NCI-H2081 treated with DMSO at 0.1 percent for 48 hours (cell line): ENCODE data around the gene LEFTY2.
"Not testable (repeated sequence)": the region's sequence is repeated elsewhere in the genome, so short reads cannot be mapped to it uniquely, and the experiment has no call there.

ENCODE experiments used
- DNase-seq: peaks from one replicate; lab custom pipeline; 2025; lab: John Stamatoyannopoulos, UW

Gene LEFTY2

DNA sequence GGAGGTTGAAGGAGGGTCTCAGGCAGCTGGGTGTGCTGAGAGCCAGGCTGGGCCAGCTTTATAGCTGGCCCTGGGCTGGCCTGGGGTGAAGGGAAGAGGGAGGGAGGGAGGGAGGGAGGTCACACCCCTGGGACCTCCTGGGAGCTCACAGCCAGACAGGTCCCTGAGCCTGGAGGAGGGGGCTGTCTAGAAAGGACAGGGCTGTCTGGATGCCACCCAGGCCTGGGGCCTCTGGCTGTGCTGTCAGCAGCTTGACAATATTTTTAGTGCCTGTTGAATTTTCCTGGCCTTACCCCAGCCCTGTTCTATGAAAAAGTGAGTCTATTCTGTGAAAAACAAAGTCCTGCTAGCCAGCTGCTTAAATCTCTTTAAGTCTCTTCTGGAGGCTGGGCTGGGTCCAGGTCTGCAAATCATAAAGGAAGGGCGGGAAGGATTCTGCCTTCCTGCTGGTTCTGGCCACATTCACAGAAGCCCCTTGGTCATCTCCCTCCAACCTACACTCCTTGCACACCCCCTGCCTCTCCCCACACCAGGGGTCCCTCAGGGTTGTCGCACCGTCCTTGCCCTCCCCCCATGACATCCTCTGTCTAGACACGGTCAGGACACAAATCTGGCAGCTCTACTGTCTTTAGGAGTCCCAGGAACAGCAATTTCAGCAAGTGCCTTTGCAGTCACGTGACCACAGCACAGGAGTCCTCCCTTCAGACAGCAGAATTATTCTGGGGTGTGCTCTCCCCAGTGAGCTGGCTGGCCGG lies at the start of gene LEFTY2:
Gene LEFTY2 (minus strand): TSS at position 34 of the 755 bp plus-strand sequence. CDS start 80 bp downstream, outside the sequence.
- no peak for DNase-seq

DNA sequence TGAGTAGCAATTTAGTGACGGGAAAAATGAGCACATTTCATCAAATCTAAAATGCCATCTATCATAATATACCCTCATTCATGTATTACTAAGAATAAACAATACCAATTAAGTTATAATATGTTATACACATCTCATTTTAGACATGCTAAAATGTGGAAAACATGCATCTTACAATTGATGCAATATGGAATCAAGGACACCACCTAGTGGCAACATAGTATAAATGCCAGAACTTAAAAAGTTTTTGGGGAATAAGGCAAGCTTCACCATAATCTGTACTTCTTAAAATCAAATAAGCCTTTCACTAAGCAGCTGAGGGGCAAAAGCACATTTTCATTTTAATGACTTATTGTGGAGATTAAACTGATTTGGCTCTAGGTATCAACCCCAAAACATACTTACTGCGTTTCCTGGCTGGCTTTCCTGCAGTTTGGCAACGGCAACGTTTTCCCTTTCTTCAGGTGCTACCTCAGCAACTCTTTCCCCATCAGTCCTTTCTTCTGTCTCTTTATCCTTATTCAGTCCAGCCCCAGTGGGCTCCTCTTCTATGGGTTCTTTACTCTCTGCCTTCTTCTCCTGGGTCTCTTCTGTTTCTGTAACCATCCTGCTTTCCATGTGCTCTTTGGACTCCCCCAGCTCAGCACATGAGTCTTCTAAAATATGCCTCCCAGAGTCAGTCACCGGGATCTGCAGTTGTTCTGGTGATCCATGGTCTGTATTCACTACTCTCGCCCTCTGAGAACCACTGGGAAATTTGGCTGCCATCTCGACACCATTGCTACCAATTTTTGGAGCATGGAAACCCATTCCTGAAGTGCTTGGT lies 46.7 kb upstream of the LEFTY2 start:
- DNase-seq: peak; percentile 30

GRCh38 chr1:225981714-225982113 lies 40.7 kb upstream of the LEFTY2 start:
- no peak for DNase-seq

DNA sequence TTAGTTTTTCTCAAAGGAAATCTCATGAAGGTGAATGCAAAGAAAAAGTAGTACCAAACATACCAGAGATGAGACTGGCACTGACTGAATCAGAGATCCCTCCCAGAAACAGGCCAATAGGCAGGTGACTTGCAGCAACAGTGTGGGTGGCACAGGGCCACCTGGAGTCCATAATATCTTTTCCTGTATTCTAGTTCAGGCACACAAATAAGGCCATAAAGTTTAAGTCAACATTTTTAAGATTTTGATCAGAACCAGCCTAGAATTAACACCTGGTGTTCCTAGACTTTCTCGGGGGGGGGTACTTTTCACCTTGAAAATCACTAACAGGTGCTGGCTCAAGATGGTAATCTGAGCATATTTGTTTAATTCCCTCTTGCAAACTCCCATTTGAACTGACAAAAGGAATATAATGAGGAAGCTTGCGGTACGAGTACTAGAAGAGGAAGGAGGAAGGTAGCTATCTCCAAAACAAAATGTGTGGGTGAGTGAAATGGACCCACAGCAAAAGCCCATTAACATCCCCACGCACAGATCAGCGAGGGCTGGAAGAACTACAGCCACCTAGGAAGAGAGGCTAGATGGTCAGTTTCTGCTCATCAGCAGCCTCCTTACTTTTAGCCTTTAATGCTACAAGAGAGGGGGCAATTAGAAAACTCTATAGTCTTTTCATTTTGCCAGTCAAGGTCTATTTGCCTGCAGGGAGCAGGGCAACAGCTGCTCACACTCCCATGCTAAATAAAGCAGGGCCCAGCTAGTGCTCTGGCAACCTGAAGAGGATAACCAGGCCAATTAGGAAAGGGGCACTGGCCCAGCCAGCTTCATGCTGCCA lies 39.2 kb upstream of the LEFTY2 start:
- peak; percentile 18 for DNase-seq

DNA sequence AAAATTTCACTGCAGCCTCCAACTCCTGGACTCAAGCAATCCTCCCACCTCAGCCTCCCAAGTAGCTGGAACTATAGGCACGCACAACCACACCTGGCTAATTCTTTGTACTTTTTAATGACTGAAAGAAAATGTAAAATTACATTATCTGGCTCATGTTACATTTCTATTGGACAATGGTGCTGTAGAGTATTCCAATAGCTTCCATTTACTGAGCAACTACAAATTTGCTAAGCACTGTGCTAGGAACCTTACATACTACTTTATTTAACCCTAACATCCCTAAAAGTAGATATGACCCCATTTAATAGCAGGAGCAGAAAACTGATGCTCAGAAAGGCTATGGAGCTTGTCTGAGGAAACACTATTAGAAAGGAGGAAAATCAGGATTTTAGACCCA lies 38.4 kb upstream of the LEFTY2 start:
- no peak for DNase-seq

DNA sequence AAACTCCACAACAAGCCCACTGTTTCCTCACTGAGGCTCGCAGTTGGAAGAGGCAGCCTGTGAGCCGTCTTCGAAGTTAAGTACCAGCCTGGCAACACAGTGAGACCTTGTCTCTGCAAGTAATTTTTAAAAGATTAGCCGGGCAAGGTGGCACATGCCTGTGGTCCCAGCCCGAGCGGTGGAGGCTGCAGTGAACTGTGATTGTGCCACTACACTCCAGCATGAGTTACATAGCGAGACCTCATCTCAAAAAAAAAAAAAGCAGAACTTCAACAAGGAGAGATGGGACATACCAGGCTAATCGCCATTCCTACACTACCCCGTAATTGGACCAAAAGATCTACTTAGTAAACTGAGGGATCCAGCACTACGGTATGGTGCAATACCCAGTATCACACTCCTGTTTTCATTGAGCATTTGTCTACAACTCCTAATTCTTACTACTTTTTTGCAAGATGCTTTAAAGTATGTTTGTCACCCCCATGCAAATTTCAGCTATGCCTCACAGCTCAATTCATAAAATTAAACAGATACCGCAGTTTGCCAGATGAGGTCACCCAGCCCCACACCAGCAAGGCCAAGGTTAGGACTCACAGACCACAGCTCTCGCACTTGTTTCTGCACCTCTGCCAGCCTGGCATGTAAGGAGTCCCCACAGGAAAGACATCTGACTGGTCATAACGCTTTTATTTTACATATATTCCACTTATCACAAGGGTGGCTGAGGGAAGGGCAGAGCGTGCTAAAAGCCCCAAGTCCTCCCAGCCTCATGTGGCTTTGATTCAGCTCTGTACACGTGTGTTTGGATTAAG lies 37.1 kb upstream of the LEFTY2 start:
- no peak for DNase-seq

DNA sequence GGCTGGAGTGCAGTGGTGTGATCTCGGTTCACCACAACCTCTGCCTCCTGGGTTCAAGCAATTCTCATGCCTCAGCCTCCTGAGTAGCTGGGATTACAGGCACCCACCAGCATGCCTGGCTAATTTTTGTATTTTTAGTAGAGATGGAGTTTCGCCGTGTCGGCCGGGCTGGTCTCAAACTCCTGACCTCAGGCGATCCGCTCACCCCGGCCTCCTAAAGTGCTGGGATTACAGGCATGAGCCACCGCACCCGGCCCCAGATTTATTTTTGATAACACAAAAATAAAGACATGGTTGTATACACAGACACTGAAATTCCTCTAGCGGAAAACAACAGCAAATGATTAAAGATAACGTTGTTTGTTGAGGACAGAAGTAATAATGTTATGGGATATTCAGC lies 34.1 kb upstream of the LEFTY2 start:
- not testable (repeated sequence) for DNase-seq

GRCh38 chr1:225974454-225974853 lies 33.4 kb upstream of the LEFTY2 start:
- no peak for DNase-seq

GRCh38 chr1:225973158-225973557 lies 32.1 kb upstream of the LEFTY2 start:
- peak; percentile 46 for DNase-seq

DNA sequence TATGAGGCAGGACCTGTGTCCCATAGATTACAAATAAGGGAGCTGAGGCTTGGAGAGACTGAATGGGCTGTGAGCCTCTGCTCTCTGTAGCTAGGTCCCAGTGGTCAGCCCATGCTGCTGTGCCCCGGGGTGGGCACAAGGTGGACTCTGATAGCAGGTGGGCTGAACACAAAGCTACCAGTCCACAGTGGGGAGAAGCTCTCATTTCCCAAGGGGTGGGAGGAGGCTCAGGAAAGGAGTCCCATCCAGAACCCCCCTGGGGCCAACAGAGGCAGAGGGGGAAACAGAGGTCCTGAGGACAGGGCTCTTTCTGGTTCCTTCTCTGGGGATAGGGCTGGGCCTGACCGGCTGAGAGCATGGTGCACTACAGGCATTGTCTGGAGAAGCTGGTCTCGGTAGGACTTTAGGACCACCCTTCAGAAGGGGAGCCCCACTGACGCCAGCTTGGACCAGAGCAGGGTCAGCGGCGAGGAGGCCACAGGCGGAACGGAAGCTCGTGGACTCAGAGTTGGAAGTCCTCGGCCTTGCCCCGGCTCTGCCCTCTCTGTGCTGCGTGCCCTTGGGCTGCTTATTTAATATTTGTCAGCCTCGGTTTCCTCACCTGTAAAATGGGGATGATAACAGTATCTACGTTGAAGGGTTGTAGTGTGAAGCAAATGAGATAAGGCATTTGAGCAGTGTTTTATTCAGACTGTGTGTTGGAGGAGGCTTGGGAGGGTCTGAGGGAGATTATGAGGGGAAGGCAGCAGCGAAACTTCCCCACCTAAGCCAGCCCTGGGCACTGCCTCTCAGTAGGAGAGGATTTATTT lies 31.5 kb upstream of the LEFTY2 start:
- DNase-seq: no peak

DNA sequence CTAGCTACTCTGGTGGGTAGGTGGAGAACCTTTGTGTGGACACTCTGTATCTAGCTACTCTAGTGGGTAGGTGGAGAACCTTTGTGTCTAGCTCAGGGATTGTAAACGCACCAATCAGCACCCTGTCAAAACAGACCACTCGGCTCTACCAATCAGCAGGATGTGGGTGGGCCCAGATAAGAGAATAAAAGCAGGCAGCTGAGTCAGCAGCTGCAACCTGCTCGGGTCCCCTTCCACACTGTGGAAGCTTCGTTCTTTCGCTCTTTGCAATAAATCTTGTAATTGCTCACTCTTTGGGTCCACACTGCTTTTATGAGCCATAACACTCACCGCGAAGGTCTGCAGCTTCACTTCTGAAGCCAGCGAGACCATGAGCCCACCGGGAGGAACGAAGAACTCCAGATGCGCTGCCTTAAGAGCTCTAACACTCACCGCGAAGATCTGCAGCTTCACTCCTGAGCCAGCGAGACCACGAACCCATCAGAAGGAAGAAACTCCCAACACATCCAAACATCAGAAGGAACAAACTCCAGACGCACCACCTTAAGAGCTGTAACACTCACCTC lies 29.7 kb upstream of the LEFTY2 start:
- not testable (repeated sequence) for DNase-seq

- not testable (repeated sequence) for DNase-seq
These were observed 28.7 kb upstream of the LEFTY2 start for GRCh38 chr1:225969751-225970150.

- no peak for DNase-seq
These were observed 24.2 kb upstream of the LEFTY2 start for GRCh38 chr1:225965231-225965630.

DNA sequence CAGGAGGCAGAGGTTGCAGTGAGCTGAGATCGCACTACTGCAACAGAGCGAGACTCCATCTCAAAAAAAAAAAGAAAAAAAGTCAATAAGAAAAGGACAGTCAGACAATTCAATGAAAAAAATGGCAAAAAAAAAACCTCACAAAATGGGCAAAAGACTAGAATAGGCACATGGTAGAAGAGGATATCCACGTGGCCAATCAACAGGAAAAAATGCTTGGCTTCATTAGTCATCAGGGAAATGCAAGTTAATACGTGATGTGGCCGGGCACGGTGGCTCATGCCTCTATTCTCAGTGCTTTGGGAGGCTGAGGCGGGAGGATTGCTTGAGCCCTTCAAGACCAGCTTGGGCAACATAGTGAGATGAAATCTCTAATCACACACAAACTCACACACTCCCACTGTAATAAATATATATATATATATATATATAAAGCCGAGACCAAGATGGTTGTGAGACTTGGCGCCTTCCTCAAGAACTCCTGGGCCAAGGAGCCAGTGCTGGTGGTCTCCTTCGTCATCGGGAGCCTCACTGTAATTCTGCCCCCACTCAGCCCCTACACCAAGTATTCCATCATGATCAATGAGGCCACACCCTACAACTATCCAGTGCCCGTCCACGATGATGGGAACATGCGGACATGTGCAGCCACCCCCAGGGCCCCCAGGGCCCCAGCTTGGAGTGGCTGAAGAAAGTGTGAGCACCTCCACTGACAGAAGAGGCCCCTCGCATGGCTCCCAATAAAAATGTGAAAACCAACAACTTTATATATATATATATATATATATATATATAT lies 22.9 kb upstream of the LEFTY2 start:
- no peak for DNase-seq

DNA sequence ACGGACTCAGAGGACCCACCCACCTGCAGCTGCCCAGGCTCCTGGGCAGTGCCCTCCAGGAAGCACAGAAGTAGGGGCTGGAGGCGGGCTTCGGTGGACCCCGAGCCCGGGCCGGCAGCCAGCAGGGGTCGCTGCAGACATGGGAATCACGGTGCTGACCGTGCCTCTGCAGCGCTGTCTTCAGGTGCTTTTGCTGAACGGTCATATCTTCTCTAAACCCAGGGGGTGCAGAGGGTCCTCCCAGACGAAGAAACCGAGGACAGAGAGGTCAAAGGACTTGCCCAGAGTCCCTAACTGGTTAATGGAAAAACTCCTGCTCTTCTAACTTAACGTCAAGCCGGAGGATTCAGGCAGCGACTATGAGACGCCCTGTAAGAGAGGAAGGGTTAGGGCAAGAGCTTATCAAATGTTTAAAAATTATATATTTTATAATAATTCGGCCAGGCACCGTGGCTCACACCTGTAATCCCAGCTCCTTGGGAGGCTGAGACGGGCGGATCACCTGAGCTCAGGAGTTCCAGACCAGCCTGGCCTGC lies 21.5 kb upstream of the LEFTY2 start:
- no peak for DNase-seq

DNA sequence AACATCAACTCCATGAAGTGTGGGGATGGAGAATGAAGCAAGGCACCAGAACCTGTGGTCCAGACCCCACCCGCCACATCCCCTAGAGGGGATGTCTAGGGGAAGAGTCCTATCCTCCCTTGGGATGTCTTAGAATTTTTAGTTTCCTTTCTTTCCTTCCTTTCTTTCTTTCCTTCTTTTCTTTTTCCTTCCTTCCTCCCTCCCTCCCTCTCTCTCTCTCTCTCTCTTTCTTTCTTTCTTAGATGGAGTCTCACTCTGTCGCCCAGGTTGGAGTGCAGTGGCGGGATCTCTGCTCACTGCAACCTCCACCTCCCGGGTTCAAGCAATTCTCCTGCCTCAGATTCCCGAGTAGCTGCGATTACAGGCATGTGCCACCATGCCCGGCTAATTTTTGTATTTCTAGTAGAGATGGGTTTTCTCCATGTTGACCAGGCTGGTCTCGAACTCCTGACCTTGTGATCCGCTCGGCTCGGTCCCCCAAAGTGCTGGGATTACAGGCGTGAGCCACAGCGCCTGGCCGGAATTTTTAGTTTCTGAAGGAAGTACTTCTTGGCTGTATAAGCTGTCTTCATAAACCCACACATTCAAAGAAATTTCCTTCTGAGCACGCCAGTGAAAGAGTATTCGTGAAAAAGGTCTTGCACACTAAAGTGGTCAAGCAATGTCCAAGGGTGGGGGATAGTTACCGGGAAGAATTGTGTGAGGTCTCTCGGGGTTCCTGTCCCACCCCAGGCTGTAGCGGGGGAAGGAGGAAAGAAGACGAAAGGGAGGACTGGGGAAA lies 20.8 kb upstream of the LEFTY2 start:
- DNase-seq: no peak

DNA sequence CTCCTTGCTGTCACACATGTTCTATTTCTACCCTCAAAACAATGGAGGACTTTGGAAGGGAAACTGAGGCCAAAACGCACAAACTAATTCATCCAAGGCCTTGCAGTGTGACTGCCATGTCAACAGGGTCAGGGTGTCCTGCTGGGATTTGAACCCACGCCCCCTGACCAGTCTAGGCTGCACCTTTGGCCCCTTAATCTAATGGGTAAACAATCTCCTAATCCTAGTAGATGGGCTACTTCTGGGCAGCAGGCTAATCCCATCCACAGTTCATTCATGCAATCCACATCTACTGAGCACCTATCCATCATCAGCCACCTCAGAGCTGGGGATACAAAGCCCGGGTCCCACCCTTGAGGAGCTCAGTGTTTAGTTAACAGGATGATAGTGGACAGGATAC lies 17.0 kb upstream of the LEFTY2 start:
- DNase-seq: no peak

DNA sequence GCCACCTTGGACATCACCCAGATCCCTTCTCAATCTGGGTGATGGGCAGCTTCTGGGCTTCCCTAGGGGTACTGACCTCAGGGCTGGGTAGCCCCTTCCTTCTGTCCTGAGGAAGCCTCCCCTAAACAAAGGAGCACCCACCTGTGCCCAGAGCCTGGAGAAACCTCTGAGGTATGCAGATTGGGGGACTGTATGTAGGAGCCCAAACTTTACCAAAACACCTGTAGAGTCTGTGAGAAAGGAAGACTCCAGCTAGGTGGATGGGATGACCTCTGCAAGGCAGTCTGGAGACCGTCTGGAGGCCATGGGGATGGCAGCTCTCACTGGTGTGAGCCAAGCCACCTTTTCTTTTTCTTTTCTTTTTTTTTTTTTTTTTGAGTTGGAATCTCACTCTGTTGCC lies 13.7 kb upstream of the LEFTY2 start:
- no peak for DNase-seq
